Measurements from ENCODE around the gene ZNF362.

The ZNF362 gene

GRCh38 chr1:33246171-33246570 is 10.1 kb upstream of the ZNF362 start:
- DNase-seq (ENCODE audit: low spot score): no peak

GRCh38 chr1:33247545-33247944 is 8.7 kb upstream of the ZNF362 start:
- no peak for DNase-seq (ENCODE audit: low spot score)

GRCh38 chr1:33248244-33248643 is 8.0 kb upstream of the ZNF362 start:
- no peak for DNase-seq (ENCODE audit: low spot score)

GRCh38 chr1:33249422-33249821 is 6.9 kb upstream of the ZNF362 start:
- DNase-seq (ENCODE audit: low spot score): no peak

GRCh38 chr1:33250217-33250616 is 6.1 kb upstream of the ZNF362 start:
- no peak for DNase-seq (ENCODE audit: low spot score)

GRCh38 chr1:33250724-33251123 is 5.6 kb upstream of the ZNF362 start:
- DNase-seq (ENCODE audit: low spot score): no peak

GRCh38 chr1:33254491-33254890 is 1.8 kb upstream of the ZNF362 start:
- no peak for DNase-seq (ENCODE audit: low spot score)

- DNase-seq (ENCODE audit: low spot score): peak; percentile 62
Measured at GRCh38 chr1:33255347-33256220, 708 bp upstream of the ZNF362 start.

GRCh38 chr1:33256221-33256470 is 146 bp upstream of the ZNF362 start:
- DNase-seq (ENCODE audit: low spot score): no peak

GRCh38 chr1:33257207-33257771 is 997 bp downstream of the ZNF362 start:
- no peak for DNase-seq (ENCODE audit: low spot score)

GRCh38 chr1:33257772-33258712 is 1.8 kb downstream of the ZNF362 start:
- DNase-seq (ENCODE audit: low spot score): no peak

- DNase-seq (ENCODE audit: low spot score): no peak
Measured at GRCh38 chr1:33258788-33259274, 2.5 kb downstream of the ZNF362 start.

GRCh38 chr1:33259879-33260278 is 3.6 kb downstream of the ZNF362 start:
- no peak for DNase-seq (ENCODE audit: low spot score)

- no peak for DNase-seq (ENCODE audit: low spot score)
Measured at GRCh38 chr1:33260439-33260838, 4.1 kb downstream of the ZNF362 start.

- DNase-seq (ENCODE audit: low spot score): no peak
Measured at GRCh38 chr1:33261344-33261743, 5.1 kb downstream of the ZNF362 start.

- no peak for DNase-seq (ENCODE audit: low spot score)
Measured at GRCh38 chr1:33263890-33264504, 7.7 kb downstream of the ZNF362 start.

GRCh38 chr1:33265780-33266605 is 9.7 kb downstream of the ZNF362 start:
- DNase-seq (ENCODE audit: low spot score): no peak

- no peak for DNase-seq (ENCODE audit: low spot score)
Measured at GRCh38 chr1:33266766-33267165, 10.5 kb downstream of the ZNF362 start.

- DNase-seq (ENCODE audit: low spot score): no peak
Measured at GRCh38 chr1:33267468-33268205, 11.3 kb downstream of the ZNF362 start.

- DNase-seq (ENCODE audit: low spot score): no peak
Measured at GRCh38 chr1:33268457-33268856, 12.2 kb downstream of the ZNF362 start.

Data from Ammon's horn (tissue), 1 donor.